Kidney epithelial cell (primary cell): Measurements from ENCODE around the gene STPG2. TPM values are rescaled to one million over a fixed set of nuclear protein-coding genes. Genes with fewer than 3 reads are reported as not detected.
"Not testable (repeated sequence)": the region's sequence is repeated elsewhere in the genome, so short reads cannot be mapped to it uniquely, and the experiment has no call there.

Experiments
- DNase-seq: peaks from one replicate; pipeline ENCODE4 v3.0.0-alpha.2; 2010; ENCODE audit warnings: low read depth
- H3K27me3 ChIP-seq: 2 replicates; pipeline ENCODE4 v1.6.0; 2011; ENCODE audit warnings: low read length; ENCODE audit not compliant: control insufficient read depth, insufficient read depth
- H3K36me3 ChIP-seq: 2 replicates; pipeline ENCODE4 v1.5.1; 2011; ENCODE audit warnings: low read length; ENCODE audit not compliant: control insufficient read depth, insufficient read depth
- H3K4me3 ChIP-seq: 2 replicates; pipeline ENCODE4 v1.5.1; 2011; ENCODE audit warnings: low read depth, mild to moderate bottlenecking, control low read depth, low read length
- total RNA-seq: library from RNA; depleted of rRNA; stranded (reverse); fragments of >200 nt; gene quantifications from 2 replicates; pipeline ENCODE4 v1.2.3, GENCODE V29; 2015
- TF ChIP-seq, protein P1 (sequence below): IDR thresholded peaks from 2 replicates; pipeline ENCODE4 v1.5.1; 2011; ENCODE audit warnings: mild to moderate bottlenecking, moderate library complexity, low read length, control low read depth, inconsistent platforms; ENCODE audit not compliant: insufficient read depth, poor library complexity, severe bottlenecking

STPG2 gene
- total RNA-seq, 1 donor from 2014 or later = not detected

DNA sequence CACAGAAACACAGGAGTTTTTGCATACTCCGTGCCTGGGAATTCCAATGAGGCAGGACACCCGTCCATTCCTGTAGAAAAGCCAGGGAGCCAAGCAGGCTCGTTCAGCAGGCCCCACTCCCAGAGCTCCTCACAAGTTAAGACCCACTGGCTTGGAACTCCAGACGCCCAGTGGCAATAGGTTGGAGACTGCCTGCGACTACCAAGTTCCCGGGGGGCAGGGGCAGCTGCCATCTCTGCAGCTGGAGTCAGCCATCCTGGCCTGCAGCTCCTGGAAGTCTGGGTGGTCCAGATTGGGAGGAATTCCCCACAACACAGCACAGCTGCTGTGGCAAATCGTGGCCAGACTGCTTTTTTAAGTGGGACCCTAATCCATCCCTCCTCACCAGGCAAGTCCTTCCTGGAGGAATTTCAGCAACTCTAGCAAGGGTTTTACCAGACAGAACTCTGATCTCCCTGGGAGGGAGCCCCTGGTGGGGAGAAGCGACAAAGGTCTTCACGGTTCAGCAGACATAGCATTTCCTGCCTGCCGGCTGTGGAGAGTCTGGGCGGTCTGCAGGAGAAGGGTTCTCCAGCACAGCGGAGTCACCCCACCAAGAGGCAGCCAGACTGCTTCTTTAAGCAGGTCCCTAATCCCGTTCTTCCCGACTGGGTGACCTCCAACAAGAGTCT, 231.9 kb downstream of the STPG2 start:
- no peaks in the 10 kb centered on the region for H3K27me3 ChIP-seq
- H3K36me3 ChIP-seq = no peaks in the 10 kb centered on the region
- H3K4me3 ChIP-seq = no peak overlapping the region
- DNase-seq = no peak
- TF ChIP-seq, protein P1, sequence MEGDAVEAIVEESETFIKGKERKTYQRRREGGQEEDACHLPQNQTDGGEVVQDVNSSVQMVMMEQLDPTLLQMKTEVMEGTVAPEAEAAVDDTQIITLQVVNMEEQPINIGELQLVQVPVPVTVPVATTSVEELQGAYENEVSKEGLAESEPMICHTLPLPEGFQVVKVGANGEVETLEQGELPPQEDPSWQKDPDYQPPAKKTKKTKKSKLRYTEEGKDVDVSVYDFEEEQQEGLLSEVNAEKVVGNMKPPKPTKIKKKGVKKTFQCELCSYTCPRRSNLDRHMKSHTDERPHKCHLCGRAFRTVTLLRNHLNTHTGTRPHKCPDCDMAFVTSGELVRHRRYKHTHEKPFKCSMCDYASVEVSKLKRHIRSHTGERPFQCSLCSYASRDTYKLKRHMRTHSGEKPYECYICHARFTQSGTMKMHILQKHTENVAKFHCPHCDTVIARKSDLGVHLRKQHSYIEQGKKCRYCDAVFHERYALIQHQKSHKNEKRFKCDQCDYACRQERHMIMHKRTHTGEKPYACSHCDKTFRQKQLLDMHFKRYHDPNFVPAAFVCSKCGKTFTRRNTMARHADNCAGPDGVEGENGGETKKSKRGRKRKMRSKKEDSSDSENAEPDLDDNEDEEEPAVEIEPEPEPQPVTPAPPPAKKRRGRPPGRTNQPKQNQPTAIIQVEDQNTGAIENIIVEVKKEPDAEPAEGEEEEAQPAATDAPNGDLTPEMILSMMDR = peak; percentile 2

DNA sequence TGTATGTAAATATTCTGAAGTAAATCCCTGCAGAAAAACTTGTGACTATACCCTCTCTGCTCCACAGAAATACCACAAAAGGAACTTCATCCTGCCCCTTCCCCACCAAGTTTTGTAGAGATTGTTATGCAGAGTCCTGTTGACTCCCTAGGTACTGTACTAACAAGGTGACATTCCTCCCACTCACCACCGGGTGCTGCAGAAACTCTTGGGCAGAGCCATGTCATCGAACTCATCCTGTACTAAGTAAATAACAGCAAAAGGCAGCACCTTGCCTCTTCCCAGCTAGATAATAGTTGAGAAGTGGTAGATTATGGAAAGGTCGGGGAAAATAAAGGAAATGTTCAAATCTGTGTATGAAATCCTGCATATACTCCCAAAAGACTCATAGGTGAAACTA, 233.3 kb downstream of the STPG2 start:
- DNase-seq = no peak
- no peaks in the 10 kb centered on the region for H3K36me3 ChIP-seq

DNA sequence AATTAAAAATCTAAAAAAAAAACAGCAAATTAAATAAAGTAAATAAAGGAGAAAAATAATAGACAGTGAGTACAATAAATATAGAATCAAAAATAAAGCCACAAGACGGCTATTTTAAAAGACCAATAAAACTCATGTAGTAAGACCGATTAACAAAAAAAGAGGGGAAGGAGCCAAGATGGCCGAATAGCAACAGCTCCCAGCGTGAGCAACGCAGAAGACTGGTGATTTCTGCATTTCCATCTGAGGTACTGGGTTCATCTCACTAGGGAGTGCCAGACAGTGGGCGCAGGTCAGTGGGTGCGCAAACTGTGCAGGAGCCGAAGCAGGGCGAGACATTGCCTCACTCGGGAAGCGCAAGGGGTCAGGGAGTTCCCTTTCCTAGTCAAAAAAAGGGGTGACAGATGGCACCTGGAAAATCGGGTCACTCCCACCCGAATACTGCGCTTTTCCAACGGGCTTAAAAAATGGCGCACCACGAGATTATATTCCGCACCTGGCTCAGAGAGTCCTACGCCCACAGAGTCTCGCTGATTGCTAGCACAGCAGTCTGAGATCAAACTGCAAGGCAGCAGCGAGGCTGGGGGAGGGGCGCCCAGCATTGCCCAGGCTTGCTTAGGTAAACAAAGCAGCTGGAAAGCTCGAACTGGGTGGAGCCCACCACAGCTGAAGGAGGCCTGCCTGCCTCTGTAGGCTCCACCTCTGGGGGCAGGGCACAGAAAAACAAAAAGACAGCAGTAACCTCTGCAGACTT, 239.7 kb downstream of the STPG2 start:
- H3K27me3 ChIP-seq, H3K4me3 ChIP-seq, H3K36me3 ChIP-seq, DNase-seq: not testable (repeated sequence)

More for the DNA sequence above, 233.3 kb downstream of the STPG2 start:
- no peaks in the 10 kb centered on the region for H3K27me3 ChIP-seq
- H3K4me3 ChIP-seq = no peak overlapping the region
- TF ChIP-seq, protein P1 = no peak

DNA sequence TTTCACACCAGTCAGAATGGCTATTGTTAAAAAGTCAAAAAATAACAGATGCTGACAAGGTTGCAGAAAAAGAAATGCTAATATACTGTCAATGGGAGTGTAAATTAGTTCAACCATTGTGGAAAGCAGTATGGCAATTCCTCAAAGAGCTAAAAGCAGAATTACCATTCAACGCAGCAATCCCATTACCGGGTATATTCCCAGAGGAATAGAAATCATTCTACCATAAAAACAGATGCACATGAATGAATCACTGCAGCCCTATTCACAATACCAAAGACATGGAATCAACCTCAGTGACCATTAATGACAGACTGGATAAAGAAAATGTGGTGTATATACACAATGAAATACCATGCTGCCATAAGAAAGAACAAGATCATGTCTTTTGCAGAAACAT, 243.0 kb downstream of the STPG2 start:
- TF ChIP-seq, protein P1 = no peak
- no peaks in the 10 kb centered on the region for H3K36me3 ChIP-seq
- DNase-seq = no peak
- no peak overlapping the region for H3K4me3 ChIP-seq
- H3K27me3 ChIP-seq = no peaks in the 10 kb centered on the region

DNA sequence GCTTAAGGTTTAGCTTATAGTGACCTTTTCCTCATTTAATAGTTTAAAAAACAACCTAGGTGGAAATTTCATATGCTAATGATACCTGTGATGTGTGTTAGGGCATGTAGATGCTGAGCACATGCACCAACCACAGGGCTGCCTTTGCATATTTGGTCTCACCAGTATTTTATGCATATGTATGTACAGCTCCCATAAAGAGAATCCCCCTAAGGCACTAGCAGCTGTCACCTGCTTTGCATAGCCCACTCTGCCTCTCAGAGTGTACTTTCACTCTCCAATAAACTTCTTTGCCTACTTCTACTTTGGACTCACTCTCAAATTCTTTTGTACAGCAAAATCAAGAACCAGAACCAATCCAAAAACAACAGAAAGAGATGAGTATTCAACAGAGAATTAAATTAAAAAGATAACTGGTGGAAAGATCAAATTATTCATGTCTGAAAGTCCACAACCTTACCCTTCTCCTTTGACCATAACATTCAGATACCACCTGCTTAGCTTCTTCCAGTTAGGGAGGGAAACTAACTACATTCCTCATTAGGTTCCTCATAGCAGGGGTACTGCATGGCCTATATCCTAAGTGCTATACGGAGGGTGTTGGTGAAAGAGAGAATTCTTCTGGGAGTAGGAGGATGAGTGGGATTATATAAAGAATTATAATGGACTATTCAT, 250.5 kb downstream of the STPG2 start:
- no peaks in the 10 kb centered on the region for H3K36me3 ChIP-seq
- H3K4me3 ChIP-seq = no peak overlapping the region
- TF ChIP-seq, protein P1 = no peak
- no peaks in the 10 kb centered on the region for H3K27me3 ChIP-seq
- no peak for DNase-seq

DNA sequence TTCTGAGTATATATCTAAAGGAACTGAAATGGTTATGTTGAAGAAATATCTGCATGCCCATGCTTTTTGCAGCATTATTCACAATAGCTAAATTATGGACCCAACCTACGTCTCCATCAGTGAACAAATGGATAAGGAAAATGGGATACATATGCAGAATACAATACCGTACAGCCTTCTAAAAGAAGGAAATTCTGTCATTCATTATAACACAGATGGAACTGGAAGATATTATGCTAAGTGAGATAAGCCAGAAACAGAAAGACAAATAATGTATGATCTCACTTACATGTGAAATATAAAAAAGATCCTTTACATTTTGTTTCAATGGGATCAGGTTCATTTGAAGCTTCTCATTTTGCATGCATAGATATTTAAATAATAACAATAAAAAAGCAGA, 263.3 kb downstream of the STPG2 start:
- H3K4me3 ChIP-seq = no peak overlapping the region
- no peak for DNase-seq
- TF ChIP-seq, protein P1 = no peak

More for the DNA sequence above, 263.3 kb downstream of the STPG2 start:
- Histone ChIP-seq H3K36me3 (no peaks in the 10 kb centered on the region), H3K27me3 (no peaks in the 10 kb centered on the region)
